Measurements from ENCODE around the gene PCDH9. TPM values are rescaled to one million over a fixed set of nuclear protein-coding genes. Genes with fewer than 3 reads are reported as not detected.

The PCDH9 gene
- total RNA-seq, 1 experiment from 2014 or later: not detected

GRCh38 chr13:67184247-67184646 is 45.9 kb downstream of the PCDH9 start:
- in situ Hi-C loops (cut with HindIII; ENCODE audit: low sequenced_read_pairs): no loop called here

GRCh38 chr13:67183151-67183550 is 47.0 kb downstream of the PCDH9 start:
- in situ Hi-C loops (cut with HindIII; ENCODE audit: low sequenced_read_pairs): no loop called here
- no peak for DNase-seq (ENCODE audit: low spot score)

More at GRCh38 chr13:67184247-67184646, 45.9 kb downstream of the PCDH9 start:
- DNase-seq (ENCODE audit: low spot score): no peak

GRCh38 chr13:67175836-67176459 is 54.2 kb downstream of the PCDH9 start:
- in situ Hi-C loops (cut with HindIII; ENCODE audit: low sequenced_read_pairs): no loop called here
- no peak for DNase-seq (ENCODE audit: low spot score)

GRCh38 chr13:67168384-67168783 is 61.8 kb downstream of the PCDH9 start:
- in situ Hi-C loops (cut with HindIII; ENCODE audit: low sequenced_read_pairs): no loop called here
- no peak for DNase-seq (ENCODE audit: low spot score)

GRCh38 chr13:67167420-67167819 is 62.7 kb downstream of the PCDH9 start:
- no peak for DNase-seq (ENCODE audit: low spot score)
- in situ Hi-C loops (cut with HindIII; ENCODE audit: low sequenced_read_pairs): no loop called here

- no peak for DNase-seq (ENCODE audit: low spot score)
- in situ Hi-C loops (cut with HindIII; ENCODE audit: low sequenced_read_pairs): no loop called here
These were observed 69.0 kb downstream of the PCDH9 start for GRCh38 chr13:67161176-67161575.

GRCh38 chr13:67158903-67159302 is 71.2 kb downstream of the PCDH9 start:
- in situ Hi-C loops (cut with HindIII; ENCODE audit: low sequenced_read_pairs): no loop called here
- DNase-seq (ENCODE audit: low spot score): no peak

GRCh38 chr13:67156723-67157060 is 73.4 kb downstream of the PCDH9 start:
- DNase-seq (ENCODE audit: low spot score): no peak
- in situ Hi-C loops (cut with HindIII; ENCODE audit: low sequenced_read_pairs): no loop called here

- in situ Hi-C loops (cut with HindIII; ENCODE audit: low sequenced_read_pairs): no loop called here
- no peak for DNase-seq (ENCODE audit: low spot score)
These were observed 74.0 kb downstream of the PCDH9 start for GRCh38 chr13:67155898-67156722.

- in situ Hi-C loops (cut with HindIII; ENCODE audit: low sequenced_read_pairs): no loop called here
- no peak for DNase-seq (ENCODE audit: low spot score)
These were observed 78.1 kb downstream of the PCDH9 start for GRCh38 chr13:67152085-67152484.

- in situ Hi-C loops (cut with HindIII; ENCODE audit: low sequenced_read_pairs): no loop called here
- no peak for DNase-seq (ENCODE audit: low spot score)
These were observed 78.5 kb downstream of the PCDH9 start for GRCh38 chr13:67151652-67152051.

- no peak for DNase-seq (ENCODE audit: low spot score)
- in situ Hi-C loops (cut with HindIII; ENCODE audit: low sequenced_read_pairs): no loop called here
These were observed 79.5 kb downstream of the PCDH9 start for GRCh38 chr13:67150608-67151007.

GRCh38 chr13:67148161-67148571 is 82.0 kb downstream of the PCDH9 start:
- in situ Hi-C loops (cut with HindIII; ENCODE audit: low sequenced_read_pairs): no loop called here
- DNase-seq (ENCODE audit: low spot score): peak; percentile 6

- peak; percentile 39 for DNase-seq (ENCODE audit: low spot score)
- in situ Hi-C loops (cut with HindIII; ENCODE audit: low sequenced_read_pairs): no loop called here
These were observed 82.6 kb downstream of the PCDH9 start for GRCh38 chr13:67147342-67148133.

GRCh38 chr13:67146523-67147130 is 83.5 kb downstream of the PCDH9 start:
- in situ Hi-C loops (cut with HindIII; ENCODE audit: low sequenced_read_pairs): no loop called here
- DNase-seq (ENCODE audit: low spot score): no peak

- DNase-seq (ENCODE audit: low spot score): no peak
- in situ Hi-C loops (cut with HindIII; ENCODE audit: low sequenced_read_pairs): no loop called here
These were observed 84.2 kb downstream of the PCDH9 start for GRCh38 chr13:67145950-67146349.

- in situ Hi-C loops (cut with HindIII; ENCODE audit: low sequenced_read_pairs): no loop called here
- DNase-seq (ENCODE audit: low spot score): no peak
These were observed 86.5 kb downstream of the PCDH9 start for GRCh38 chr13:67143544-67144115.

- DNase-seq (ENCODE audit: low spot score): no peak
- in situ Hi-C loops (cut with HindIII; ENCODE audit: low sequenced_read_pairs): no loop called here
These were observed 90.1 kb downstream of the PCDH9 start for GRCh38 chr13:67140006-67140405.

GRCh38 chr13:67139551-67139950 is 90.6 kb downstream of the PCDH9 start:
- DNase-seq (ENCODE audit: low spot score): no peak
- in situ Hi-C loops (cut with HindIII; ENCODE audit: low sequenced_read_pairs): no loop called here

Measured in G401 (cell line).